ENCODE data around the gene PHACTR4. TPM values are rescaled to one million over a fixed set of nuclear protein-coding genes. Genes with fewer than 3 reads are reported as not detected.

Gene PHACTR4
- total and polyA plus RNA-seq, 2 of the 8 experiments (the other 6 are each of a cell fraction or from before 2014, with no cell fraction given) = 23.7 to 57.8 TPM

DNA sequence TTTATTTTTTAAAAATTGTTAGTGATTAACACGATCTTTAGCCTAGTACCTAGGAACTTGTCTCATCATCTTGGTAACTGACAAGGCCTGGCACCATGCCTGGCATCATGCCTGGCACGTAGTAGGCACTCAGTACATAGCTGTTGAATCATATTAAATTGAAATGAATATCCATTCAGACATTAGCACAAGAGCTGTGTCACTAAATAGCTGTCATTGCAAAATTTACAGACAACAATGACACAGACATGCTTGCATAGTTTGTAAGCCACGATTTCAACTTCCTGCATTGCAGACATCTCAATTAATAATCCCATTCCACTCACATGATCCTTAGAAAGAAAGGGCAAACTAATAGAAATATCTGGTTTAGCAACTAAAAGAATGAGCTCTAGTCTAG, 15.4 kb upstream of the PHACTR4 start (continued):
- TF ChIP-seq NRF1 (IDR thresholded peaks at IDR 0.05; ENCODE audit: low read depth, low read length) = no peak

Data from H1 (cell line).